Neural progenitor cell (in vitro differentiated cells): ENCODE results near the gene FAT3. TPM values are rescaled to one million over a fixed set of nuclear protein-coding genes. Genes with fewer than 3 reads are reported as not detected.

Experiments used
- DNase-seq: peaks from one replicate; pipeline ENCODE4 v3.0.0-alpha.2; 2016; ENCODE audit warnings: low spot score
- H2AFZ ChIP-seq: fragments of 200-600 bp; sonication (generic); replicated peaks from 2 replicates; pipeline ENCODE4 v1.6.1; 2016; ENCODE audit warnings: antibody characterized with exemption
- H3F3A ChIP-seq: fragments of 200-600 bp; sonication (generic); 2 replicates; pipeline ENCODE4 v1.6.1; 2016; ENCODE audit warnings: antibody characterized with exemption, low read depth
- H3K27ac ChIP-seq: fragments of 200-600 bp; sonication (generic); 2 replicates; pipeline ENCODE4 v1.5.1; 2016; ENCODE audit warnings: mild to moderate bottlenecking
- H3K27me3 ChIP-seq: fragments of 200-600 bp; sonication (generic); 2 replicates; pipeline ENCODE4 v1.6.1; 2016; ENCODE audit warnings: mild to moderate bottlenecking, moderate library complexity
- H3K36me3 ChIP-seq: fragments of 200-600 bp; sonication (generic); 2 replicates; pipeline ENCODE4 v1.5.1; 2016
- H3K4me1 ChIP-seq: fragments of 200-600 bp; sonication (generic); 2 replicates; pipeline ENCODE4 v1.6.1; 2016; ENCODE audit warnings: mixed run types
- H3K4me2 ChIP-seq: fragments of 200-600 bp; sonication (generic); 2 replicates; pipeline ENCODE4 v1.6.1; 2016
- H3K4me3 ChIP-seq: fragments of 200-600 bp; sonication (generic); 2 replicates; pipeline ENCODE4 v1.5.1; 2016
- H3K79me2 ChIP-seq: fragments of 200-600 bp; sonication (generic); 2 replicates; pipeline ENCODE4 v1.6.1; 2016; ENCODE audit warnings: low read depth
- H3K9ac ChIP-seq: fragments of 200-600 bp; sonication (generic); 2 replicates; pipeline ENCODE4 v1.6.1; 2016
- H3K9me3 ChIP-seq: fragments of 200-600 bp; sonication (generic); 2 replicates; pipeline ENCODE4 v1.5.1; 2016; ENCODE audit warnings: low read depth
- H4K20me1 ChIP-seq: fragments of 200-600 bp; sonication (generic); 2 replicates; pipeline ENCODE4 v1.6.1; 2016; ENCODE audit warnings: low read depth
- H3K27ac Mint-ChIP-seq: 3 replicates; pipeline ENCODE4 v1.8.0; 2021; ENCODE audit warnings: mixed read lengths
- H3K27me3 Mint-ChIP-seq: 2 replicates; pipeline ENCODE4 v1.8.0; 2022; ENCODE audit warnings: low read depth, mild to moderate bottlenecking, inconsistent platforms, moderate library complexity, mixed read lengths; ENCODE audit not compliant: insufficient read depth
- H3K36me3 Mint-ChIP-seq: 3 replicates; pipeline ENCODE4 v1.8.0; 2021; ENCODE audit warnings: mixed read lengths
- H3K4me1 Mint-ChIP-seq: 3 replicates; pipeline ENCODE4 v1.8.0; 2021; ENCODE audit warnings: mixed read lengths
- H3K4me3 Mint-ChIP-seq: 3 replicates; pipeline ENCODE4 v1.8.0; 2021; ENCODE audit warnings: mild to moderate bottlenecking, moderate library complexity, mixed read lengths
- H3K9me3 Mint-ChIP-seq: 3 replicates; pipeline ENCODE4 v1.8.0; 2020; ENCODE audit warnings: mixed read lengths
- EZH2 ChIP-seq: fragments of 200-600 bp; sonication (generic); IDR thresholded peaks from 2 replicates; pipeline ENCODE4 v1.6.1; 2017; ENCODE audit warnings: antibody characterized with exemption, mild to moderate bottlenecking, moderate library complexity
- EZH2phosphoT487 ChIP-seq: fragments of 200-600 bp; sonication (generic); IDR thresholded peaks from 2 replicates; pipeline ENCODE4 v1.6.1; 2017; ENCODE audit warnings: antibody characterized with exemption
- total RNA-seq: library from RNA; depleted of rRNA; stranded (reverse); fragments of >200 nt; gene quantifications from 2 replicates; pipeline ENCODE4 v1.2.3, GENCODE V29; 2015; ENCODE audit warnings: low replicate concordance
- TF ChIP-seq, protein P1 (sequence below): fragments of 200-600 bp; sonication (generic); IDR thresholded peaks from 2 replicates; pipeline ENCODE4 v1.5.1; 2017; ENCODE audit warnings: antibody characterized with exemption, mild to moderate bottlenecking

The FAT3 gene
- total RNA-seq: 20.9 and 22.0 TPM in 2 replicates

DNA sequence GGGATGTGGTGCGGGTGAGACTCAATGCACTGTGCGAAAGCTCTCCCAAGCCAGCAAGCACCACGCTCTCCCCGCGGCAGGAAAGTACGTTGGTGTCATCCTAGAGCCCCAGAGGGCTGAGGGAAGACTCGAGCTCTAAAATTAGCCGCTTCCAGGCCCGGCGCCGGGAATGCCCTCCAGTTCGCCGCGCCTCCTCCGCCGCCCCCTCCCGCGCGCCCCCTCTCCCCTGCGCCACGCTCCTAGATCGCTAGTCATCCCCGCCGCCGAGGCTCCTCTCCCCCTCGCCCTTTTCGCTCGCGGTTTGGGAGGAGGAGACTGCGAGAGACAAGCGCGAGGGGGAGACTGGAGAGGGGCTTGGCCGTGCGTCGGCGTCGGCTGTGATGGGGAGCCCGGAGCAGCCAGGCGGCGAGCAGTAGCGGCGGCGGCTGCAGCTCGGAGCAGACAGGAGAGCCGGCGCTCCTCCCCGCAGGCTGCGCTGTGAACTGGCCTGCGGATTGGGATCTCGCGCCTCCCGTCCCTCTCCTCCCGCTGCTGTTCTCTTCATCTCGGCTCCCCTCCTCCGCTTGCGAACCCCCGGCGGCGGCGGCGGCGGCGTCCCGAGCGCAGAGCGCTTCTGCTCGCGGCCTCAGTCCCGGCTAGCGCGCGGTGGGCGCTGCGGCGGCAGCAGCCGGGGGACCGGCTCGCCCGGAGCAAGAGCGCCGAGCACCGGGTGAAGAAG lies at the start of gene FAT3:
Gene FAT3 (plus strand): TSS at position 412 of the 718 bp plus-strand sequence. CDS start 127,295 bp downstream, outside the sequence.
- TF ChIP-seq EZH2phosphoT487: peak; percentile 28
- TF ChIP-seq EZH2: no peak
- TF ChIP-seq, protein P1, sequence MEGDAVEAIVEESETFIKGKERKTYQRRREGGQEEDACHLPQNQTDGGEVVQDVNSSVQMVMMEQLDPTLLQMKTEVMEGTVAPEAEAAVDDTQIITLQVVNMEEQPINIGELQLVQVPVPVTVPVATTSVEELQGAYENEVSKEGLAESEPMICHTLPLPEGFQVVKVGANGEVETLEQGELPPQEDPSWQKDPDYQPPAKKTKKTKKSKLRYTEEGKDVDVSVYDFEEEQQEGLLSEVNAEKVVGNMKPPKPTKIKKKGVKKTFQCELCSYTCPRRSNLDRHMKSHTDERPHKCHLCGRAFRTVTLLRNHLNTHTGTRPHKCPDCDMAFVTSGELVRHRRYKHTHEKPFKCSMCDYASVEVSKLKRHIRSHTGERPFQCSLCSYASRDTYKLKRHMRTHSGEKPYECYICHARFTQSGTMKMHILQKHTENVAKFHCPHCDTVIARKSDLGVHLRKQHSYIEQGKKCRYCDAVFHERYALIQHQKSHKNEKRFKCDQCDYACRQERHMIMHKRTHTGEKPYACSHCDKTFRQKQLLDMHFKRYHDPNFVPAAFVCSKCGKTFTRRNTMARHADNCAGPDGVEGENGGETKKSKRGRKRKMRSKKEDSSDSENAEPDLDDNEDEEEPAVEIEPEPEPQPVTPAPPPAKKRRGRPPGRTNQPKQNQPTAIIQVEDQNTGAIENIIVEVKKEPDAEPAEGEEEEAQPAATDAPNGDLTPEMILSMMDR: peak; percentile 10
- Histone ChIP-seq H3K79me2 (peaks cover 10% of the 10 kb centered on the region), H3K4me3 (peak within 1 kb of the TSS; percentile 63), H3K36me3 (no peaks in the 10 kb centered on the region), H3K27me3 (peaks cover 30% of the 10 kb centered on the region), H3K4me2 (peak within 1 kb of the TSS; percentile 93), H3F3A (peaks cover 55% of the 10 kb centered on the region), H3K9me3 (peaks cover 12% of the 10 kb centered on the region), H3K9ac (no peak within 1 kb of the TSS), H2AFZ (peak within 1 kb of the TSS; percentile 75), H3K4me1 (peaks cover 32% of the 10 kb centered on the region), H3K27ac (peak within 1 kb of the TSS; percentile 62), H4K20me1 (no peaks in the 10 kb centered on the region)
- Mint-ChIP-seq H3K4me1 (peaks cover 46% of the 10 kb centered on the region), H3K4me3 (peak within 1 kb of the TSS; percentile 98), H3K9me3 (peaks cover 7% of the 10 kb centered on the region), H3K27ac (peak within 1 kb of the TSS; percentile 97), H3K27me3 (peaks cover 25% of the 10 kb centered on the region), H3K36me3 (no peaks in the 10 kb centered on the region)
- DNase-seq: peak; percentile 91

DNA sequence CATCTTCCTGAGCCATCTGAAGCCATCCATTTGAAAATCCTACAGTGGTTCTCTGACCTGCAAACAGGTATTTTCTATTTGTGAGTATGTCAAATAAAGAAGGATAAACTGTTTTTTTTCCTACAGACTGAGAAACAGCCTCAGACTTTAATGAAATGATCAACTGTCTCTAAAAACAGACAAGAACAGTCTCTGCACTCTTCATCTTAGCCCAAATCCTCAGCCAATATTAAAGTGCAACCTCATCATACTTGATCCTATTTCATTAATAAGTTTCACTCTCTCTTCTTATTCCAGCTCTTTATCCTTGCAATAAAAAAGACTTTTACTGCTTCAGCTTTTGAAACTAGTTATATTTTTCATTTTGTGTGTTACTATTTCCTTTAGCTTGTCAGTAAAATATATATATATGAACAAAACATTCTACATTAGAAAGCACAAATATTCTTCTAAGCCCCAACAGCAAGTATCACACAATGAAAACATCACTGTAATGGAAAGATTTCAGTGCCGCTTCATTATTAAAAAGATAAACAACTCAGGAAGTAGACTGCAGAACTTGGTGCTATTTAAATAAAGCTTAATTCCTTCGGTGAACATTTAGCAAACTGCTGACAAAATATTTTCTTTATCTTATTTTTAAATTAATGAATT lies 45.5 kb upstream of the FAT3 start:
- Histone ChIP-seq H3K4me3 (no peak overlapping the region), H3K4me1 (peaks cover 9% of the 10 kb centered on the region), H3K9ac (no peak overlapping the region), H3K4me2 (no peak overlapping the region), H3K27me3 (no peaks in the 10 kb centered on the region), H3K79me2 (no peaks in the 10 kb centered on the region), H3K36me3 (no peaks in the 10 kb centered on the region), H2AFZ (no peak overlapping the region), H4K20me1 (no peaks in the 10 kb centered on the region), H3K9me3 (no peaks in the 10 kb centered on the region), H3F3A (no peaks in the 10 kb centered on the region), H3K27ac (no peak overlapping the region)
- no peak for DNase-seq
- H3K4me3 Mint-ChIP-seq: no peak overlapping the region
- H3K9me3 Mint-ChIP-seq: no peaks in the 10 kb centered on the region
- no peak overlapping the region for H3K27ac Mint-ChIP-seq
- H3K27me3 Mint-ChIP-seq: peaks cover 2% of the 10 kb centered on the region
- TF ChIP-seq, protein P1: no peak
- H3K4me1 Mint-ChIP-seq: no peaks in the 10 kb centered on the region
- no peaks in the 10 kb centered on the region for H3K36me3 Mint-ChIP-seq

GRCh38 chr11:92180226-92180625 lies 44.4 kb upstream of the FAT3 start:
- H3K36me3 Mint-ChIP-seq: no peaks in the 10 kb centered on the region
- H3K9me3 Mint-ChIP-seq: no peaks in the 10 kb centered on the region
- no peaks in the 10 kb centered on the region for H4K20me1 ChIP-seq
- no peak overlapping the region for H3K27ac ChIP-seq
- H3K4me3 ChIP-seq: no peak overlapping the region
- no peak overlapping the region for H3K4me2 ChIP-seq
- peaks cover 2% of the 10 kb centered on the region for H3K27me3 Mint-ChIP-seq
- no peak overlapping the region for H3K9ac ChIP-seq
- TF ChIP-seq EZH2 (no peak), EZH2phosphoT487 (no peak)
- TF ChIP-seq, protein P1: no peak
- no peak for DNase-seq
- peaks cover 9% of the 10 kb centered on the region for H3K4me1 ChIP-seq
- H2AFZ ChIP-seq: peak overlapping the region; percentile 67
- no peak overlapping the region for H3K4me3 Mint-ChIP-seq
- H3K36me3 ChIP-seq: no peaks in the 10 kb centered on the region
- no peaks in the 10 kb centered on the region for H3K9me3 ChIP-seq
- H3K27ac Mint-ChIP-seq: no peak overlapping the region
- no peaks in the 10 kb centered on the region for H3F3A ChIP-seq
- H3K27me3 ChIP-seq: no peaks in the 10 kb centered on the region
- H3K4me1 Mint-ChIP-seq: no peaks in the 10 kb centered on the region
- no peaks in the 10 kb centered on the region for H3K79me2 ChIP-seq
